HG03469 (cell line): ENCODE results near the gene ATRNL1.

Experiments used
- ATAC-seq: cut with Tn5 transposase; IDR thresholded peaks from one replicate; pipeline ENCODE4 v1.9.1; 2021; ENCODE audit warnings: mild to moderate bottlenecking, moderate library complexity, moderate number of reproducible peaks; ENCODE audit not compliant: unreplicated experiment

The ATRNL1 gene

DNA sequence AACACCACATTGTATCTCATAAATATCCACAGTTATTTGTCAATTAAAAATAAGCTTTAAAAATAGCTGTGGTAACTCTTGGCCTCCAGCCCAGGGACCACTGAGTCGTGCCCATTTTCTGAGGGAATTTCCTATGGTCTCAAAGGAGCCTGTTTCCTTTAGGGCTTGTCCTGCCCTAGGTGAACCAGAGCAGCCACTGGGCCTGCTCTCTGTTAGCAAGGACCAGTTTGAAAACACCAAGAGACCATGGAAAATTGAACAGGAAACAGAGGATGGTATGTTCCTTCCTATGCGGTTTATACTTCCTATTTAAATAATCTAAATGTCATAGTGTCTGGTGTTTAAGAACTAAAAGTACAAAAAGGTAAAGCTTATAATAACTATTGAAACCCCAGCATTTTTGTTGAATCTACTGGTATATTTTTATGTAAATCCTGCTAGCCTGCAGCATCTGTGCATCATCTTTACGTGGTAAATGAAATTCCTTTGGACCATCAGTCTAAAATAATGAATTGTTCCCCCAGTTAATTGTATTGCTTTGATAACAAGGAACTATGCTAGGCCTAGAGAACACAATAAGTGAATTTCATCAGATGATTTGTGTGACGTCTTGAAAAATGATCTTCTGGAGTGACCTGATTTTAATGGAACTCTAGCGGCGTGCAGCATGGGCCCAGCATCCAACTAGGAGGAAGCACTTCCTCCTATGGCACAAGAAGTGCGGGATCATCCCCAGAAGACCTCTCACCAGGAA lies 846.1 kb downstream of the ATRNL1 start:
- no peak for ATAC-seq

DNA sequence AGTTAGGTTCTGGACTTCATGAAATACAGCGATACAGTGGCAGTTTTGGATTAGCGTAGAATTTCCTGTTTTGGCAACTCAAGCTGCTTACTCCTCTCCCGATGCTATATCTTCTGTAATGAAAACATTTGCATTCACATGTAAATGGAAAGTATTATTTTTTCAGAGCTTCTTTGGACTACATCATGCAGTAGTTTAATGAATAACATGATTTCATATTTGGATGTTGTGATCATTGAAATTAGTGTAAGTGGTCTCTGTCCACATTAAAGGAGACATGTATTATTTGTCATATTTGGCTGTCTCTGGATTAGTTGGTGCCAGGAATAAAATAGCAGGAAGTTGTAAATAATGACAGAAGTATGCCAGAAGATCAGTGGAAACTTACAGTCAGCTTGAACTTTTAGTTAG lies 848.2 kb downstream of the ATRNL1 start:
- ATAC-seq, result no peak

DNA sequence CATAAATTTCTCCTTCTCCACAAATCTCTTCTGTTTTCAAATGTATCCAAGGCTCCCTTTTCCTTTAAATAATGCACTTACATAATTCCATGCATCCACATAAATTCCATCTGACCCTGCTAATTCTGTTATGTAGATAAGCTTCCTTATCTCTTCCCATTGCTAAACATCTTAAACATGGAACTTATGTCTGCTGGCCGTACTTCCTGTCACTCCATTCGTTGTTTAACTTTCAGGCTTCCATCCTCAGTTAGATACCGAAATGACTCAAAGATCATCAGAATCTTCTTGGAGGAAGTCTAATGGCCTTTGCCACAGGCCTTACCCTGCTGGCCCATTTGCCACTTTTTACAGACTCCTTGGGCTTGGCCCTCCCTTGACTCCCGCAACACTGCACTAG lies 848.9 kb downstream of the ATRNL1 start:
- no peak for ATAC-seq

DNA sequence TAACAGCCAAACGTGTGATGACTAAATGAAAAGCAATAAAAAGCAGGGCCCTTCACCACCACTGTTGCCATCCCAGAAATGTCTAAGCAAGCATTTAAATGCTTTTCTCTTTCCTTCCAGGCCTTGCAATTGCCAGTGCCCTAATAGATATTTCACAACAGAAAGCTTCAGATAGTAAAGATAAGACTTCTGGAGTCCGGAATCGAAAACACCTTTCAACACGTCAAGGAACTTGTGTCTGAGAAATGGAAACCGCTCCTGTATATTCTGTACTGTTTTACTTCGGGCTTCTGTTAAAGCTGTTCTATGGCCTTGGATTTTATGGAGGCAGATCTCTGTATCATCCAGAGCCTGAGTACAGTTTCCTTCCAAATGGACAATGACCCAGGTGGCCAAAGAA lies 851.4 kb downstream of the ATRNL1 start:
- no peak for ATAC-seq

DNA sequence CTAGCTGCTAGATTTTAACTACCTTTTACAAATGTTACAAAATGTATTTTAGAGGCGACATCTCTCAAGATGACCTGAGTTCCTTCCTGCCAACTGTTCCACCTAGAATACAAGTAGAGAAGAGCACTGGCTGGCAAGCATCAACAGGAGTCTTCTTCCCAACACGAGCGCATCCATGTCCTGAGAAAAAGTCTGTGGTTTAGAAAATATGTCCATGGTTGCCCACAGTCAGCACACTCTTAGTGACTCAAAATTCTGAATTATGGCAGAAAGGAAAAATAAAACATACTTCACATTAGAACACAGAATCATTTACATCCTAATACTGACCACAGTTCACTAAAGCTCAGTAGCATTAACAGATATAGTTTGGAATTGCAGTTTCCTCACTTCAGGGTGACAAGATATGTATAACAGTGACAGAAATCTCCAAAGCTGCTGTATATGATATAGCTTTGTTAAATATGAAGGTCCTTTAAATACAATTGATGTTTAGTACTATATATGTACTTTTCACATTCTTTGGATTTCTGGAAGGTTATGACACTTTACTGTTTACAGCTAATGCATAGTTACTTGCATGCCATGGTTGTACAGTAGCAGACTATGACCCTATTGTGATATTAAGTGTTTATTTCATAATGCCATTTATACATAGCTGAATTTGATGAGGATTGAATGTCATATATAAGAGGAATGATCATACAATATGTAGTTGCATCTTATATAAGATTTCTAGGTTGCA lies 852.7 kb downstream of the ATRNL1 start:
- ATAC-seq, result no peak

DNA sequence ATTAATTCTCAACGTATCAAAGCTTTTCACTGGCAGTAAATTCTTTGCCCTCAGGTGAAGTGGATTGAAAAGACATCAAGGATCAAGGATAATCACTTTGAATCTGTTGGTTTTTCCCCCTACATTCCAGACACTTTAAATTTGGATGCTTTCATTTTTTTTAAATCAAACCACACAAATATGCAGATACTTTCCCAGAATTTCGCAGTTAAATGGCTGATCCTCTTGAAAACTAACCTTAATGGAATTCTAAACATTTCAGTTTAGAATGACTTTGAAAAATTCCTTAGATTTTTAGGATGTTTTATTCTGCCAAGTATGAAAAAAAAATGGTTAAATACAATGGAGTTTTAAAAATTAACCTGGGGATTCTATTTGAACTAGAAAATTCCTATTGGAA lies 853.9 kb downstream of the ATRNL1 start:
- no peak for ATAC-seq

DNA sequence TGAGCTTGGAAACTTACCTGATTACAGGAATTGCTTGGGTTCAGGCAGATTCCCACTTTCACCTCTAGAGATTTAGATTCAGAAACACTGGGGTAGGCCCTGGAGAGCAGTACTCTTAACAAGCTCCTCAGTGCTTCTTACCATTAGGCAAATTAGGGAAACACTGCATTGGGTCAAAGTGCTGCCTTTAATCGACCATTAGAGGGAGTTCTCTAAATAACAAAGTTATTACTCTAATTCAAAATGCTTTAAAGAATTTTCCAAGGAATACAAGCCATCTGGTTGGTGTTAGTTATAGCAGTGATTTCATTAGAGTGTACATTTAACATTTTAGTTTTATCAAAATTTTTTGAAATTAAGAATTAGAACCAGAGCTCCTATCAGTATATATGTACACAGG lies 855.3 kb downstream of the ATRNL1 start:
- no peak for ATAC-seq

DNA sequence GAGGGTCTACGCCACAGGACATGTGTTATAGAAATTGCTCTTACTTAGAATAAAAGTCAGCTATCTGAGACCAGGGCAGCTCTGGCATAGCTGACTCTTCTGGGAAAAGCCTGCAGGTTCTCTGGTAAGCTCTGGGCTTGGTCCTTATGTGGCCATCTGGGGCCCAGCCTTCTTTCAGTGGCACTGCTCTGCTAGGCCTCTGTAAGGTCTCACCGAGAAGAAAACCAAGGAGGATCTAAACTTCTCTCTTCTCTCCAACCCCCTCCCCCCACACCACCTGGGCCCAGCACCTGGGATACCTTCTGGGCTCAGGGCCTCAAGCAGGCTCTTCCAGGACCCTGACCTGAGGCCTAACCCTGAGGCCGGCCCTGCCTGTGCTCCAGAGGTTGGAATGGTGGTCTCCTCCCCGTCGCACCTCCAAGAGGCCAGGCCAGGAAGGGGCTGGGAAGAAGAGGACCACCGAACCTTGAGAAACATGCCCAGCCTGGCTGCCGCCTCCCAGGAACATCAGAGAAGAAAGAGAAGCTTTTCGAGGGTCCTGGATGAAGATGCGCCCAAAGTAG lies 856.2 kb downstream of the ATRNL1 start:
- ATAC-seq, result no peak

DNA sequence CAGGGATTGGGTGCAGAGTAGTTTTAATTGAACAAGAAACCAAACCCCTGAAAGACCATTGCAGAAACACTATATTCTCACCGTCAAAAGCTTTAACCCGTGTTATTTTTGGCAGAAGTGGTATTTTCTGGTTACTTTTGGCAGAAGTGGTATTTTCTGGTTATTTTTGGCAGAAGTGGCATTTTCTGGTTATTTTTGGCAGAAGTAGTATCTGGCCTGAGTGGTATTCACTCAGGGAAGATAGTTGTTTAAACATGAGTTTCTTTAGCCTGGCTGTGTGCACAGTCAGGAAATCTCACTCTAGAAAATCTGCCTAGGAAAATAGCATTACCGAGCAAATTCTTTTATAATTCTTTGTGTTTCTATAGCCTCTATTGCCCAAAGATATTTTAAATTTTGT lies 857.2 kb downstream of the ATRNL1 start:
- ATAC-seq, result no peak

DNA sequence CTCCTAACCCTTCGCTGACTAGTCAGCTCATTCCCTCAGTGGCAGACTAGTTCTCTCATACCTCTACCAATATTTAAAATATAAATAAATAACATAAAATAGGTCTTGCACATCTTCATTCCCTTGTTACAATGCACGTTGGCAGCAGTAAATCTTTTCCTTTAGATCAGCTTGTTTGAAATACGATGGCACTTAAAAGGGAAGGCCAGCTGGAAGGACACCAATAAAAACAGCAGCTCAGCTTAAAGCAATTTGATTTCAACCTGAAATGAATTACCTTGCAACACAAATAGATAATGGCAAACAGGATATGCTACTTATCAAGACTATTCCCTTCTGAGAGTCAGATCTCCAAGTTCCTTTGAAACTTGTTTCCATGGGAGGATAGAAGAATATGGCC lies 858.1 kb downstream of the ATRNL1 start:
- ATAC-seq, result no peak

DNA sequence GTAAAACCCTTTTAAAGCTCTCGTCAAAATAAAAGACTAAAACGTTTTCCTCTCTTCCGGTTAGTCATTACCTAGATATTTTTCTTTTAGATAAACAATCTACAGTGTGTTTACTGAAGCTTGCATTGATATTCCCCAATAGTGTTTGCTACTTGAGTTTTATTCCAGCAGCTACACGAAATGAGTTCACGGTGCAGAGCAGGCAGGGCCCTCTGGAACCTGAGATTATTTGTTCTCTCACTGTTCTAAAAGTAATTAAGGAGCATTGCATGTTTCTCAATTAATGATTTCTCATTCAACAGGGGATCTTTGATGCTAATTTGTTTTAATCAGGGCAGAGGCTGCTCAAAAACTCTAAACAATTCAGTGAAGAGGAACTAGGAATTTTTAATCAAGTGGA lies 860.1 kb downstream of the ATRNL1 start:
- ATAC-seq, result no peak

DNA sequence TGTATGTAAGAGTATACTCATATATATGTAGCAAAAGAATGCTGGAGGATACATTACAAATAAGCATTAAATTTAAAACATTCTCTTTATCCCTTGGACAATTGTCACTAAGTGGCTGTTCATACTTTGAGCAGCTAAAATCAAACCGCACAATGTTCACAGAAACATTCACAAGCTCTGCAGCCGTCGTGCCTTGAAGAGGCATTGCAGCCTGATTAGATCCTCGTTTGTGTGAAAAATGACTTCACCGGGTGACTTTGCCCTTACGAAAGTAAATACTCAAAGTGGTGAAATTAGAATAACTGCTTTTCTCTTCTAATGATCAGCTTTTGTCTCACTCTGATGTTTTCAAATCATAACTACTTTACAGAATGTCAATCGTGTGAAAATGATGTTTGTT lies 860.8 kb downstream of the ATRNL1 start:
- ATAC-seq, result no peak

DNA sequence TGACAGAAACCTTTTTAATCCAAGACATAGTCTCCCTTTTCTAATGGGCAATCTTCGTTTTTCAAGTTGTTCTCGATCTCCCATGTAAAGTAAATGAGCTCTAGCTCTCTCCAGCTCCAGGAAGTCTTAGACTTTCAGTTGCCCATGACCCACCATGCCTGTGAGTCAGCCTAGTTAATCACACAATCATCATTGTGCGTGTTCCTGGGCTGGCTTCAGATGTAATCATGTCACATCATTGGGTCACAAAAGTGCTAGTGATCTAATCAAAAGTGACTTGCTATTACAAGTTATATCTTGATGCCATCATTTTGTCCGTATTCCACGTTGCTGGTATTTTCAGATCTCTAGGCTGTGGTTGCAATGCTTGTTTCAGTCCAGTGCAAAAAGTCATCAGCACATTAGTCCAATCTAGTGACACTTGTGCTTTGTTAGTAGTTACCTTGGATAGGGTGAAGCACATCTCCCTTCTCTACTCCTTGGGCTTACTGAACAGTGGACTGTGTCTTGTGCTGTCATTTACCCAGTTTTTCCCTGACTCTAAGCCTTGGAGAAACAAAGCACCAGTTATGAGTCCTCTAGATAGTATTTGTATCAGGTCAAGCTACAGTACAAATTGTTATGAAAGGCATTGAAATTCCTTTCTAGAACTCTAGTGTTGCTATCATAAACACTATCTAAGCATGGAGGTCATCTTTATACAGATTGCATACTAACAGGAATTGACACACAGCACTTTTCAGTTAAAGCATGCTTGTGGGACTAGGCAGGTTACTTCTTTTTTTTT lies 863.3 kb downstream of the ATRNL1 start:
- no peak for ATAC-seq

DNA sequence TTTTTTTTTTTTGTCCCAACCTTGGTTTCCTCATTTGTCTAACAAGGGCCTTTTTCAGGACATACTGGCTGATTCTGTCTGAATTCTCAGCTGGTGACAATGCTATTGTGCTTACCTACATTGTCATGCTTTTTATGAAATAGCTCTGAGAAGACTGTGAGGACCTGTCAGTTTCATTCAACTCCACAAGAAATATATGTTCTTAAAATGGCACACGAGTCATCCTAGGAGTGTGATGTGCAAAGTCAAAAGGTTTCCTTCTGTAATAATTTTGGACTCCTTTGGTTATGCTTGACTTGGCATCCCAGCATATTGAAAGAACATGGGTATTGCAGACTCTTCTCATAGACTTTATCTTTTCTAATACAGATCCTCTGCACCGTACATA lies 863.8 kb downstream of the ATRNL1 start:
- ATAC-seq, result no peak

DNA sequence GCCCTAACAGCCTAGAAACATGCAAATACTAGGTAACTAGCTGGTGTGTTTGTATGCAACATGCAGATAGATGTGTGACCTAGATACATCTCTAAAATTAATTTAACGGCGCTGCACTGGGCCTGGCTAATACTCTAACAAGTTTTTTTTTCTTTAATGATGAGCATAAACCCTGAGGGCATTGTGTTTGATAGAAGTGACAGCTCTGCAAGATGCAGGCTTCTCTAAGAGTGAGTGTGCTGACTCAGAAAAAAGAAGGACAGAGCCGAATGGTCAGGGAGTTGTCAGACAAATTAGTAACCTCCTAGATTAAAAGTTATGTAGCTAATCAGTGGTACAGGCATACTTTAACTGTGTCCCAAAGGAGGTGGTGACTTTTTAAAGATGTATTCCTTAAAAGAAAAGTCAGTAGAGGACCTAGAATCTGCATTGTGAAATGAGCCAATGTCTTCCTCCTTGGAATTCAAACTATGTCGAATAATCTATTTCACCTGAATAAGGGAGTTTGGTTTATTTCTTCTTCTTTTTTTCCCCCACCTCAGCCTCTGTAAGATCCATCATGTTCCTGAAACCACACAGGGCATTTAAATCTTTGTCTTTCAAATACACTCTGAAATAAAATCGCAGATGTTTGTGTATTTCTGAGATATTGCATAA lies 864.7 kb downstream of the ATRNL1 start:
- no peak for ATAC-seq

DNA sequence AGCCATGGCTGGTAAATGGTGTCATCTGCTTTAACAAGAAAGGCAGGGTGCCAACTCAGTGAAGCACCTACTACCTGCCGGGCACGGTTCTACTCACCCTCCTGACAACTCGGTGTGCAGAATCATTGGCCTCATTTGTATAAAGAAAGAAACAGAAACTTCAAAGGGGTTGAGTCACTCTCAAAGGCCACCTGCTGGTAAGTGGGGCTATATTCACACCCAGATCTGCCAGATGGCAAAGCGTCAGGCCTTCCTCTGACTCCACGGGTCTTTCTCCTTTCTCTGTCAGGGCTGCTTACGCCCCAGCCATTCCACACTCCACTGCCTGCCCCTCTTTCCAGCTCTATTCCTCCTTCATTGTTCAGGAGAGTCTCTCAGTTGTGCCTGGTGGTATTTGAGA lies 870.7 kb downstream of the ATRNL1 start:
- no peak for ATAC-seq

DNA sequence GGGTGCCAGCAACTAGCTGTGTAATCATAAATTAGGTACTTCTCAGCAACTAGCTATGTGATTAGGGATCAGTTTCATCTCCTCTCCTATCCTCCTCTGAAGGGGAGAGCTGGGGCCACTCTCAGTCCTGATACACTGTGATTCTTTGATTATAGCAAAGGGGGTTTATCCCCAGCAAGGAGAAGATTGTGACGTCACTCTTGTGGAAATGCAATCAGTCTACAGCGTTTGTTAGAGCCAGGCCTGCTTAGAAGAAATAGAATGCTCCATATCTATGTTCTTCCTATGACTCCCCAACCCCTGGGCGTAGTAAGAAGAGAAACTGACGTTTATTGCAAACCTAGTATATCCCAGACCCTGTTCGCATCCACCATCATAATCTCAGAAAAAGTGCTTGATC lies 871.7 kb downstream of the ATRNL1 start:
- ATAC-seq, result no peak

DNA sequence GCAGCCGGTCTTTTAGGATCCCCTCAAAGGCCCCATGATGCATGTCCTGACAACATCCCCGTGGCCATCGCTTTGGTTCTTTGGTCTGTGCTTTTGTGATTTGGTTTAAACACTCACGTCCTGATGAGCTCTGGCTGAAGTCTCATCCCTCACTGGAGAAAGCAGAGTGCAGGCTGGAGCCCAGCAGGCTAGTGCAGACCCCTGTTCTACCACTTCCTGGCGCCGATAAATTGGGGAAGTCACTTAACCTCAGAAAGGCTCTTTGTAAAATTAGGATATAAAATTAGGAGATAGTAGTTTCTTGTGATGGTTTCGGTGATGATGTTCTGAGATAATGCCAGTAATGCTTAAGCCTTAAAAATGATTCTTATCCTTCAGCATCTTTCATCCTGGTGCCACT lies 872.2 kb downstream of the ATRNL1 start:
- ATAC-seq, result no peak

DNA sequence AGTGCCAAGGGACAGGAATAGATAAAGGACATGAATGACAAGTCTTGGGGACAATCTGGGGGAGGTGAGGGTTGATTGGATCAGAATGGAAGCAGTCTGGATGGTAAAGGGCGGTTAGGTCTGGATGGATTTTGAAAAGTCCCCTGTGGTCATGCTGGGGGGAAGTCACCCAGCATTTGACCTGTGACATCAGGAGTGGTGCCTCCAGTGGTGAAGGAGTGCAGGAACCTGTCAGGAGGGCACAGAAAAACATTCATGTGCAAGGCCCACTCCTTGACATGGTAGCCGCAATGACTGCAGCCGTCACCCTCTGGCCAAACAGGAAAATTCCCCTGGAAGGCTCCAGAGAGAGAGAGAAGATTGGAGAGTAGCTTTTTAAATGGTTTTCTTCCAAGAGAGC lies 875.1 kb downstream of the ATRNL1 start:
- ATAC-seq, result no peak

DNA sequence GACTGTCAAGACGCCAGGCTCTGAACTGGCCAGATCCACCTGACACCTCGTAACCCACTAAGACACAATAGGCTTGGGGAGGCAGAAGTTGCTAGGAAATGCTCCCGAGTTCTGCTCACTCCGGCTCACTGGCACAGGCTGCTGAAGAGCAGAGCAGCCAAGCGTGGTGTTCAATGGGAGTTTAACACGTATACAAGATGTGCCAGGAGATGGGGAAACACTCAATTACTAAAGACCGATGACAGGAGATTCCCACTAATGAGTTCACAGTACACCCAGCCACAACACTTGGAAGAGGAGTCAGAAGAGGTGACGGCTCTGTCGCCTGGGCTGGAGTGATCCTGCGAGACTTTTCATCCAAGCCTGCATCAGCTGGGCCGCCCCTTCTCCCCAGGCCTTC lies 876.4 kb downstream of the ATRNL1 start:
- ATAC-seq, result no peak

DNA sequence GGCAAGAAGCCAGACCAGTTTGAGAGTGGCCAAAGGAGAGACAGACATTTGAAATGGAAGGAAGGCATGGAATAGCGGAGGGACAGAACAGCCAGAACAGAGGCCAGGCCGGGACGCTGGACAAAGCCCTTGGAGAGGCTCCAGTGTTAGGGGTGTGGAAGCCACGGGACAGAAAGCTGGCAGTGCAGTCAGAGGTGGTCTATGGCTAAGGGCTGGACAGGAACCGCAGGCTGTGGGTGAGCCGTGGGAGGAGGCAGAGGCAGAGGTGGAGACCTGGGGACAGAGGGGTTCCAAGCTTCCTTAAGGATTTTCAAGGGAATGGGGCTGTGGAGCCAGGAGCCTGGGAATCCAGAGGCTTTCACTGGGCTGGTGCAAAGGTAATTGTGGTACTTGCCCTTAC lies 878.8 kb downstream of the ATRNL1 start:
- ATAC-seq, result no peak
